HepG2 (cell line): ENCODE data around the gene DCC. TPM values are rescaled to one million over a fixed set of nuclear protein-coding genes. Genes with fewer than 3 reads are reported as not detected.

ENCODE experiments used
- ATAC-seq: fragments of 200-7000 bp; cut with Tn5 transposase; 3 replicates; pipeline ENCODE4 v1.9.1; 2020; ENCODE audit warnings: mild to moderate bottlenecking, moderate library complexity
- BruUV-seq: library from RNA; stranded (reverse); fragments of 400-500 nt; replicated peaks from 2 replicates; lab custom pipeline; 2021; lab: Mats Ljungman, UMichigan
- CTCF ChIA-PET: fragments of 300-600 bp; formaldehyde crosslinking; extraction: SDS; loops from one replicate; lab custom pipeline; 2021; ENCODE audit warnings: low total read pairs, inconsistent platforms, low intra/inter-chr PET ratio; lab: Yijun Ruan, JAX
- POLR2A ChIA-PET: fragments of 350-600 bp; sonication (Branson Sonifier 250); formaldehyde crosslinking; loops from one replicate; lab custom pipeline; 2020; ENCODE audit warnings: antibody characterized with exemption, inconsistent platforms; lab: Yijun Ruan, JAX
- DNase-seq: peaks from one replicate; pipeline ENCODE4 v3.0.0-alpha.2; 2015; ENCODE audit warnings: low spot score
- FAIRE-seq: peaks from 3 replicates; lab custom pipeline; 2011; peaks lifted over from hg19 to GRCh38; lab: Jason Lieb, UNC
- H2AFZ ChIP-seq: one replicate; pipeline ENCODE4 v1.6.1; 2011; ENCODE audit warnings: low read length, inconsistent platforms
- H3K27ac ChIP-seq: fragments of 300-600 bp; 3 replicates; pipeline ENCODE4 v1.8.0; 2011; ENCODE audit warnings: mixed run types, mild to moderate bottlenecking, mixed read lengths, low read length, inconsistent platforms; ENCODE audit not compliant: insufficient read depth; ENCODE audit errors: extremely low read length
- H3K27me3 ChIP-seq, 2 experiments: fragments of 200-600 bp in 1 of 2; 2 replicates in 1 of 2; 3 replicates in 1 of 2; pipeline versions ENCODE4 v1.6.0 to v1.8.0; 2011; ENCODE audit warnings: low read length in 2 of 2, mild to moderate bottlenecking in 2 of 2, moderate library complexity in 2 of 2, inconsistent platforms in 1 of 2; ENCODE audit not compliant: insufficient read depth in 2 of 2, control insufficient read depth in 1 of 2
- H3K36me3 ChIP-seq, 2 experiments: fragments of 200-600 bp in 1 of 2; replicated peaks in 1 of 2; 2 replicates in 1 of 2; 3 replicates in 1 of 2; pipeline versions ENCODE4 v1.5.1 to v1.8.0; 2011; ENCODE audit warnings: low read length in 2 of 2, inconsistent platforms in 1 of 2; ENCODE audit not compliant: insufficient read depth in 2 of 2, control insufficient read depth in 1 of 2
- H3K4me1 ChIP-seq: 2 replicates; pipeline ENCODE4 v1.5.1; 2012; ENCODE audit warnings: low read length, inconsistent platforms; ENCODE audit not compliant: insufficient read depth
- H3K4me2 ChIP-seq: 2 replicates; pipeline ENCODE4 v1.6.0; 2011; ENCODE audit warnings: low read depth, low read length, inconsistent platforms
- H3K4me3 ChIP-seq, 3 experiments: fragments of 200-600 bp in 1 of 3; sonication (generic), shearing (Covaris generic) in 1 of 3; replicated peaks in 1 of 3; 2 replicates each; pipeline ENCODE4 v1.5.1; 2011 to 2016; ENCODE audit warnings: low read length in 3 of 3, inconsistent platforms in 2 of 3, low read depth in 2 of 3, mild to moderate bottlenecking in 2 of 3, control low read depth in 1 of 3, mixed read lengths in 1 of 3; ENCODE audit not compliant: insufficient read depth in 1 of 3
- H3K79me2 ChIP-seq: one replicate; pipeline ENCODE4 v1.6.1; 2011; ENCODE audit warnings: low read length, inconsistent platforms; ENCODE audit not compliant: insufficient read depth
- H3K9ac ChIP-seq: 2 replicates; pipeline ENCODE4 v1.6.0; 2011; ENCODE audit warnings: mild to moderate bottlenecking, low read depth, low read length, inconsistent platforms; ENCODE audit not compliant: insufficient read depth
- H3K9me3 ChIP-seq: 2 replicates; pipeline ENCODE4 v1.5.1; 2012; ENCODE audit warnings: mild to moderate bottlenecking, low read length
- H4K20me1 ChIP-seq: 2 replicates; pipeline ENCODE4 v1.6.0; 2011; ENCODE audit warnings: inconsistent platforms, mild to moderate bottlenecking, low read length, moderate library complexity; ENCODE audit not compliant: insufficient read depth
- ADNP ChIP-seq: sonication (generic); formaldehyde crosslinking; IDR thresholded peaks from 2 replicates; pipeline ENCODE4 v1.4.0; 2020; ENCODE audit warnings: missing genetic modification reagents
- CBX2 ChIP-seq, 2 experiments: fragments of 200-600 bp in 1 of 2; sonication (generic); formaldehyde crosslinking in 1 of 2; IDR thresholded peaks; 2 replicates each; pipeline versions ENCODE4 v1.7.0 to v1.8.1; 2018 to 2022; ENCODE audit warnings: low read depth in 2 of 2, low read length in 1 of 2, mild to moderate bottlenecking in 1 of 2, missing genetic modification reagents in 1 of 2
- DR1 ChIP-seq: sonication (generic); formaldehyde crosslinking; IDR thresholded peaks from 2 replicates; pipeline ENCODE4 v1.8.0; 2021; ENCODE audit warnings: mild to moderate bottlenecking, missing genetic modification reagents, inconsistent platforms
- EED ChIP-seq: sonication (generic); formaldehyde crosslinking; IDR thresholded peaks from 2 replicates; pipeline ENCODE4 v1.5.0; 2020; ENCODE audit warnings: mild to moderate bottlenecking, missing genetic modification reagents
- FOSL2 ChIP-seq: sonication (generic); formaldehyde crosslinking; IDR thresholded peaks from 2 replicates; pipeline ENCODE4 v1.4.0; 2020; ENCODE audit warnings: missing genetic modification reagents
- GRHL1 ChIP-seq: sonication (generic); formaldehyde crosslinking; conservative IDR thresholded peaks from 2 replicates; pipeline ENCODE4 v1.8.0; 2022; ENCODE audit warnings: missing genetic modification reagents
- HES4 ChIP-seq: sonication (generic); formaldehyde crosslinking; IDR thresholded peaks from 2 replicates; pipeline ENCODE4 v1.9.0; 2021; ENCODE audit warnings: mild to moderate bottlenecking, missing genetic modification reagents, borderline replicate concordance
- MBD4 ChIP-seq: IDR thresholded peaks from 2 replicates; pipeline ENCODE4 v1.6.1; 2012; ENCODE audit warnings: low read length, inconsistent platforms, borderline replicate concordance
- MEIS1 ChIP-seq: sonication (generic); formaldehyde crosslinking; IDR thresholded peaks from 2 replicates; pipeline ENCODE4 v1.9.0; 2021; ENCODE audit warnings: mild to moderate bottlenecking, missing genetic modification reagents, moderate library complexity, borderline replicate concordance
- NFIB ChIP-seq: sonication (generic); formaldehyde crosslinking; IDR thresholded peaks from 2 replicates; pipeline ENCODE4 v1.9.0; 2021; ENCODE audit warnings: missing genetic modification reagents, mild to moderate bottlenecking, borderline replicate concordance
- RFX1 ChIP-seq: fragments of 450-650 bp; IDR thresholded peaks from 2 replicates; pipeline ENCODE4 v1.6.1; 2017
- RFX5 ChIP-seq: IDR thresholded peaks from 2 replicates; pipeline ENCODE4 v1.6.1; 2011; ENCODE audit warnings: low read depth, low read length, improper control_type of control experiment
- SNRNP70 ChIP-seq: fragments of 200-400 bp; formaldehyde crosslinking; IDR thresholded peaks from 2 replicates; pipeline ENCODE4 v1.6.1; 2017; ENCODE audit warnings: mild to moderate bottlenecking, low read depth, low read length, moderate library complexity
- TARDBP ChIP-seq: sonication (generic); formaldehyde crosslinking; IDR thresholded peaks from 2 replicates; pipeline ENCODE4 v1.8.0; 2022; ENCODE audit warnings: mild to moderate bottlenecking, missing genetic modification reagents
- TBX2 ChIP-seq: sonication (generic); formaldehyde crosslinking; IDR thresholded peaks from 2 replicates; pipeline ENCODE4 v1.5.0; 2020; ENCODE audit warnings: missing genetic modification reagents, mild to moderate bottlenecking, borderline replicate concordance
- ZFP1 ChIP-seq: IDR thresholded peaks from 2 replicates; pipeline ENCODE4 v1.6.1; 2016
- ZNF484 ChIP-seq: sonication (generic); formaldehyde crosslinking; IDR thresholded peaks from 2 replicates; pipeline ENCODE4 v1.5.1; 2020; ENCODE audit warnings: mild to moderate bottlenecking, low read depth, missing genetic modification reagents, borderline replicate concordance
- ZNF619 ChIP-seq: sonication (generic); formaldehyde crosslinking; IDR thresholded peaks from 2 replicates; pipeline ENCODE4 v1.4.0; 2020; ENCODE audit warnings: mild to moderate bottlenecking, missing genetic modification reagents
- ZNF7 ChIP-seq: IDR thresholded peaks from 2 replicates; pipeline ENCODE4 v1.6.1; 2016; ENCODE audit warnings: missing biosample characterization, missing genetic modification reagents
- whole genome bisulfite sequencing: methylation state at CpG from one replicate; pipeline ENCODE4 v1.1.6; 2017; ENCODE audit warnings: low lambda C conversion rate; 5-methylcytosine and 5-hydroxymethylcytosine counted together
- in situ Hi-C: cut with HindIII; loops from 2 replicates; pipeline ENCODE4 v1.10.0; 2017; ENCODE audit warnings: low pct_unique_long_range_greater_than_20kb; ENCODE audit not compliant: extremely low pct_ligation_motif_present
- intact Hi-C: fragments of 100-400 bp; cut with micrococcal nuclease; formaldehyde crosslinking; loops from one replicate; pipeline ENCODE4 v1.10.0; 2022; ENCODE audit not compliant: unreplicated experiment
- polyA plus RNA-seq, 8 experiments: library from polyadenylated mRNA; depleted of rRNA in 3 of 8; stranded (reverse) in 7 of 8; unstranded in 1 of 8; fragments of >200 nt; fragmentation: Illumina TruSeq in 4 of 8; extraction: Trizol in 4 of 8; gene quantifications; 2 replicates each; pipeline versions ENCODE4 v1.2.1 to v1.2.3, GENCODE V29; 2011 to 2016; ENCODE audit warnings: low read depth in 4 of 8, missing spikeins in 1 of 8, mixed read lengths in 1 of 8; ENCODE audit not compliant: insufficient read depth in 1 of 8
- total RNA-seq, 5 experiments: library from RNA; depleted of rRNA; stranded (reverse); fragments of >200 nt; fragmentation: Illumina TruSeq; extraction: Trizol; gene quantifications; 2 replicates each; pipeline ENCODE4 v1.2.3, GENCODE V29; 2016; ENCODE audit warnings: low read depth in 1 of 5

DCC gene
- total and polyA plus RNA-seq, 2 of the 13 experiments (the other 11 are each of a cell fraction or from before 2014, with no cell fraction given): not detected

GRCh38 chr18:52504589-52504988 is 164.6 kb downstream of the DCC start:
- intact Hi-C loops: no loop called here
- TF ChIP-seq HES4 (CRISPR knock-in tag): no peak
- TF ChIP-seq ZNF7 (CRISPR knock-in tag): no peak
- TF ChIP-seq ADNP (CRISPR knock-in tag): no peak
- Histone ChIP-seq H3K4me1 (peaks cover 4% of the 10 kb centered on the region; the same call in 1 of the 2 replicates), H3K4me2 (no peak overlapping the region), H3K36me3 (no peaks in the 10 kb centered on the region), H3K79me2 (no peaks in the 10 kb centered on the region), H3K9me3 (no peaks in the 10 kb centered on the region), H3K9ac (no peak overlapping the region), H3K4me3 (no peak overlapping the region), H4K20me1 (no peaks in the 10 kb centered on the region), H2AFZ (no peak overlapping the region), H3K27ac (no peak overlapping the region), H3K27me3 (no peaks in the 10 kb centered on the region; a peak in 1 of 5 replicates)
- in situ Hi-C loops: no loop called here
- 3% methylated on average over 5 of the region's 5 CpGs for WGBS
- ChIA-PET CTCF (no interaction called here), POLR2A (no interaction called here)
- DNase-seq: no peak
- no TSS peak for BruUV-seq
- no peak for ATAC-seq
- FAIRE-seq: no peak

GRCh38 chr18:52510139-52510538 is 170.1 kb downstream of the DCC start:
- FAIRE-seq: no peak
- H3K4me3 ChIP-seq: no peak overlapping the region
- intact Hi-C loops: loop anchor here (5.0 kb wide), 1 partner anchor 98 kb away; no protein-coding TSS in a partner anchor
- ChIA-PET CTCF (no interaction called here), POLR2A (no interaction called here)
- ATAC-seq: no peak
- BruUV-seq: no TSS peak
- H3K27me3 ChIP-seq: no peaks in the 10 kb centered on the region
- no peaks in the 10 kb centered on the region for H3K79me2 ChIP-seq
- in situ Hi-C loops: no loop called here
- H3K9me3 ChIP-seq: no peaks in the 10 kb centered on the region
- H3K4me2 ChIP-seq: no peak overlapping the region
- H3K27ac ChIP-seq: no peak overlapping the region
- WGBS: 30% methylated on average over 2 of the region's 3 CpGs
- no peaks in the 10 kb centered on the region for H3K4me1 ChIP-seq
- H2AFZ ChIP-seq: no peak overlapping the region
- H3K9ac ChIP-seq: no peak overlapping the region
- H4K20me1 ChIP-seq: no peaks in the 10 kb centered on the region
- no peaks in the 10 kb centered on the region for H3K36me3 ChIP-seq
- no peak for DNase-seq
- no peak for TF ChIP-seq NFIB (CRISPR knock-in tag)
- no peak for TF ChIP-seq DR1
- TF ChIP-seq TBX2 (CRISPR knock-in tag): no peak
- no peak for TF ChIP-seq ZNF484
- TF ChIP-seq RFX1: no peak
- no peak for TF ChIP-seq MBD4
- no peak for TF ChIP-seq FOSL2 (CRISPR knock-in tag)
- no peak for TF ChIP-seq TARDBP (CRISPR knock-in tag)
- TF ChIP-seq CBX2 (IDR thresholded peaks at IDR 0.05; ENCODE audit: low read depth, low read length): no peak
- no peak for TF ChIP-seq CBX2 (CRISPR knock-in tag; IDR thresholded peaks at IDR 0.05; ENCODE audit: low read depth)
- TF ChIP-seq ZNF619 (CRISPR knock-in tag): no peak
- TF ChIP-seq GRHL1 (CRISPR knock-in tag): no peak
- TF ChIP-seq MEIS1 (CRISPR knock-in tag): no peak
- no peak for TF ChIP-seq RFX5
- TF ChIP-seq EED (CRISPR knock-in tag): no peak
- TF ChIP-seq ZFP1 (CRISPR knock-in tag): no peak
- no peak for TF ChIP-seq SNRNP70
